GM21619 (cell line): Measurements from ENCODE around the gene MB.

Experiments
- ATAC-seq: cut with Tn5 transposase; IDR thresholded peaks from one replicate; pipeline ENCODE4 v1.9.1; 2021; ENCODE audit not compliant: unreplicated experiment

The MB gene

GRCh38 chr22:35577799-35578659 lies 39.1 kb downstream of the MB start:
- no peak for ATAC-seq

GRCh38 chr22:35576671-35577070 lies 40.5 kb downstream of the MB start:
- no peak for ATAC-seq

GRCh38 chr22:35575116-35575748 lies 41.9 kb downstream of the MB start:
- no peak for ATAC-seq

GRCh38 chr22:35572556-35572955 lies 44.6 kb downstream of the MB start:
- no peak for ATAC-seq

- ATAC-seq = no peak
These were observed 46.4 kb downstream of the MB start for GRCh38 chr22:35570686-35571194.

GRCh38 chr22:35569916-35570315 lies 47.2 kb downstream of the MB start:
- no peak for ATAC-seq

GRCh38 chr22:35568751-35569739 lies 48.1 kb downstream of the MB start:
- ATAC-seq = no peak

GRCh38 chr22:35567351-35568141 lies 49.6 kb downstream of the MB start:
- no peak for ATAC-seq

- no peak for ATAC-seq
These were observed 51.9 kb downstream of the MB start for GRCh38 chr22:35564975-35565867.

- no peak for ATAC-seq
These were observed 53.9 kb downstream of the MB start for GRCh38 chr22:35563211-35563610.

- ATAC-seq = no peak
These were observed 55.2 kb downstream of the MB start for GRCh38 chr22:35561796-35562526.

GRCh38 chr22:35560824-35561223 lies 56.3 kb downstream of the MB start:
- ATAC-seq = no peak

GRCh38 chr22:35560366-35560765 lies 56.8 kb downstream of the MB start:
- no peak for ATAC-seq

GRCh38 chr22:35559354-35560005 lies 57.6 kb downstream of the MB start:
- ATAC-seq = no peak

- ATAC-seq = no peak
These were observed 58.4 kb downstream of the MB start for GRCh38 chr22:35558719-35559118.

GRCh38 chr22:35558031-35558430 lies 59.1 kb downstream of the MB start:
- ATAC-seq = no peak
